Neural progenitor cell (in vitro differentiated cells): ENCODE data around the gene PPP1R3A. TPM values are rescaled to one million over a fixed set of nuclear protein-coding genes. Genes with fewer than 3 reads are reported as not detected.

Source experiments
- DNase-seq: peaks from one replicate; pipeline ENCODE4 v3.0.0-alpha.2; 2016; ENCODE audit warnings: low spot score
- H2AFZ ChIP-seq: fragments of 200-600 bp; sonication (generic); replicated peaks from 2 replicates; pipeline ENCODE4 v1.6.1; 2016; ENCODE audit warnings: antibody characterized with exemption
- H3F3A ChIP-seq: fragments of 200-600 bp; sonication (generic); 2 replicates; pipeline ENCODE4 v1.6.1; 2016; ENCODE audit warnings: antibody characterized with exemption, low read depth
- H3K27ac ChIP-seq: fragments of 200-600 bp; sonication (generic); 2 replicates; pipeline ENCODE4 v1.5.1; 2016; ENCODE audit warnings: mild to moderate bottlenecking
- H3K27me3 ChIP-seq: fragments of 200-600 bp; sonication (generic); 2 replicates; pipeline ENCODE4 v1.6.1; 2016; ENCODE audit warnings: mild to moderate bottlenecking, moderate library complexity
- H3K36me3 ChIP-seq: fragments of 200-600 bp; sonication (generic); 2 replicates; pipeline ENCODE4 v1.5.1; 2016
- H3K4me1 ChIP-seq: fragments of 200-600 bp; sonication (generic); 2 replicates; pipeline ENCODE4 v1.6.1; 2016; ENCODE audit warnings: mixed run types
- H3K4me2 ChIP-seq: fragments of 200-600 bp; sonication (generic); 2 replicates; pipeline ENCODE4 v1.6.1; 2016
- H3K4me3 ChIP-seq: fragments of 200-600 bp; sonication (generic); 2 replicates; pipeline ENCODE4 v1.5.1; 2016
- H3K79me2 ChIP-seq: fragments of 200-600 bp; sonication (generic); 2 replicates; pipeline ENCODE4 v1.6.1; 2016; ENCODE audit warnings: low read depth
- H3K9ac ChIP-seq: fragments of 200-600 bp; sonication (generic); 2 replicates; pipeline ENCODE4 v1.6.1; 2016
- H3K9me3 ChIP-seq: fragments of 200-600 bp; sonication (generic); 2 replicates; pipeline ENCODE4 v1.5.1; 2016; ENCODE audit warnings: low read depth
- H4K20me1 ChIP-seq: fragments of 200-600 bp; sonication (generic); 2 replicates; pipeline ENCODE4 v1.6.1; 2016; ENCODE audit warnings: low read depth
- H3K27ac Mint-ChIP-seq: 3 replicates; pipeline ENCODE4 v1.8.0; 2021; ENCODE audit warnings: mixed read lengths
- H3K27me3 Mint-ChIP-seq: 2 replicates; pipeline ENCODE4 v1.8.0; 2022; ENCODE audit warnings: low read depth, mild to moderate bottlenecking, inconsistent platforms, moderate library complexity, mixed read lengths; ENCODE audit not compliant: insufficient read depth
- H3K36me3 Mint-ChIP-seq: 3 replicates; pipeline ENCODE4 v1.8.0; 2021; ENCODE audit warnings: mixed read lengths
- H3K4me1 Mint-ChIP-seq: 3 replicates; pipeline ENCODE4 v1.8.0; 2021; ENCODE audit warnings: mixed read lengths
- H3K4me3 Mint-ChIP-seq: 3 replicates; pipeline ENCODE4 v1.8.0; 2021; ENCODE audit warnings: mild to moderate bottlenecking, moderate library complexity, mixed read lengths
- H3K9me3 Mint-ChIP-seq: 3 replicates; pipeline ENCODE4 v1.8.0; 2020; ENCODE audit warnings: mixed read lengths
- CTCF ChIP-seq: fragments of 200-600 bp; sonication (generic); IDR thresholded peaks from 2 replicates; pipeline ENCODE4 v1.5.1; 2017; ENCODE audit warnings: antibody characterized with exemption, mild to moderate bottlenecking
- EZH2 ChIP-seq: fragments of 200-600 bp; sonication (generic); IDR thresholded peaks from 2 replicates; pipeline ENCODE4 v1.6.1; 2017; ENCODE audit warnings: antibody characterized with exemption, mild to moderate bottlenecking, moderate library complexity
- EZH2phosphoT487 ChIP-seq: fragments of 200-600 bp; sonication (generic); IDR thresholded peaks from 2 replicates; pipeline ENCODE4 v1.6.1; 2017; ENCODE audit warnings: antibody characterized with exemption
- total RNA-seq: library from RNA; depleted of rRNA; stranded (reverse); fragments of >200 nt; gene quantifications from 2 replicates; pipeline ENCODE4 v1.2.3, GENCODE V29; 2015; ENCODE audit warnings: low replicate concordance

Gene PPP1R3A
- total RNA-seq, 1 donor from 2014 or later: not detected

GRCh38 chr7:113922049-113922448, 3.2 kb upstream of the PPP1R3A start:
- Histone ChIP-seq H3K9me3 (no peaks in the 10 kb centered on the region), H3K9ac (no peak overlapping the region), H3K27ac (no peak overlapping the region), H3K4me3 (no peak overlapping the region), H2AFZ (no peak overlapping the region), H4K20me1 (no peaks in the 10 kb centered on the region), H3F3A (no peaks in the 10 kb centered on the region), H3K36me3 (no peaks in the 10 kb centered on the region), H3K4me2 (no peak overlapping the region), H3K79me2 (no peaks in the 10 kb centered on the region), H3K27me3 (no peaks in the 10 kb centered on the region), H3K4me1 (no peaks in the 10 kb centered on the region)
- no peak for TF ChIP-seq EZH2phosphoT487
- TF ChIP-seq EZH2: no peak
- TF ChIP-seq CTCF: no peak
- Mint-ChIP-seq H3K36me3 (no peaks in the 10 kb centered on the region), H3K4me3 (no peak overlapping the region), H3K27ac (no peak overlapping the region), H3K9me3 (no peaks in the 10 kb centered on the region), H3K4me1 (no peaks in the 10 kb centered on the region), H3K27me3 (no peaks in the 10 kb centered on the region)
- DNase-seq: no peak

GRCh38 chr7:113921363-113921762, 2.6 kb upstream of the PPP1R3A start:
- no peak for DNase-seq
- Histone ChIP-seq H3K4me3 (no peak overlapping the region), H3K79me2 (no peaks in the 10 kb centered on the region), H2AFZ (no peak overlapping the region), H3K9me3 (no peaks in the 10 kb centered on the region), H3K27ac (no peak overlapping the region), H3K9ac (no peak overlapping the region), H3K27me3 (no peaks in the 10 kb centered on the region), H3K4me2 (no peak overlapping the region), H4K20me1 (no peaks in the 10 kb centered on the region), H3F3A (no peaks in the 10 kb centered on the region), H3K4me1 (no peaks in the 10 kb centered on the region), H3K36me3 (no peaks in the 10 kb centered on the region)
- Mint-ChIP-seq H3K4me3 (no peak overlapping the region), H3K27me3 (no peaks in the 10 kb centered on the region), H3K36me3 (no peaks in the 10 kb centered on the region), H3K9me3 (no peaks in the 10 kb centered on the region), H3K4me1 (no peaks in the 10 kb centered on the region), H3K27ac (no peak overlapping the region)
- TF ChIP-seq CTCF (no peak), EZH2 (no peak), EZH2phosphoT487 (no peak)

GRCh38 chr7:113917840-113918239, 969 bp downstream of the PPP1R3A start:
- H3K79me2 ChIP-seq: no peaks in the 10 kb centered on the region
- Mint-ChIP-seq H3K36me3 (no peaks in the 10 kb centered on the region), H3K27ac (no peak overlapping the region), H3K9me3 (no peaks in the 10 kb centered on the region), H3K4me3 (no peak overlapping the region), H3K27me3 (no peaks in the 10 kb centered on the region), H3K4me1 (no peaks in the 10 kb centered on the region)
- no peaks in the 10 kb centered on the region for H4K20me1 ChIP-seq
- no peaks in the 10 kb centered on the region for H3F3A ChIP-seq
- no peak overlapping the region for H2AFZ ChIP-seq
- no peaks in the 10 kb centered on the region for H3K4me1 ChIP-seq
- no peak overlapping the region for H3K27ac ChIP-seq
- no peaks in the 10 kb centered on the region for H3K36me3 ChIP-seq
- H3K27me3 ChIP-seq: no peaks in the 10 kb centered on the region
- H3K9ac ChIP-seq: no peak overlapping the region
- TF ChIP-seq EZH2 (no peak), EZH2phosphoT487 (no peak), CTCF (no peak)
- DNase-seq: no peak
- no peak overlapping the region for H3K4me3 ChIP-seq
- H3K9me3 ChIP-seq: no peaks in the 10 kb centered on the region
- no peak overlapping the region for H3K4me2 ChIP-seq

- no peaks in the 10 kb centered on the region for H3F3A ChIP-seq
- Mint-ChIP-seq H3K4me3 (no peak overlapping the region), H3K4me1 (no peaks in the 10 kb centered on the region), H3K9me3 (no peaks in the 10 kb centered on the region), H3K27ac (no peak overlapping the region), H3K27me3 (no peaks in the 10 kb centered on the region), H3K36me3 (no peaks in the 10 kb centered on the region)
- no peaks in the 10 kb centered on the region for H3K4me1 ChIP-seq
- no peak overlapping the region for H3K4me2 ChIP-seq
- no peak for DNase-seq
- no peak overlapping the region for H3K27ac ChIP-seq
- H3K9ac ChIP-seq: no peak overlapping the region
- TF ChIP-seq CTCF (no peak), EZH2 (no peak), EZH2phosphoT487 (no peak)
- H3K9me3 ChIP-seq: no peaks in the 10 kb centered on the region
- H2AFZ ChIP-seq: no peak overlapping the region
- no peak overlapping the region for H3K4me3 ChIP-seq
- H3K27me3 ChIP-seq: no peaks in the 10 kb centered on the region
- no peaks in the 10 kb centered on the region for H3K36me3 ChIP-seq
- H3K79me2 ChIP-seq: no peaks in the 10 kb centered on the region
- H4K20me1 ChIP-seq: no peaks in the 10 kb centered on the region
Observed at GRCh38 chr7:113915956-113916355, 2.9 kb downstream of the PPP1R3A start.
